ENCODE results near the gene MMAA. TPM values are rescaled to one million over a fixed set of nuclear protein-coding genes. Genes with fewer than 3 reads are reported as not detected.

Gene MMAA
- total RNA-seq, 2 donors from 2014 or later = 3.9 to 7.0 TPM

- H3K9me3 ChIP-seq = peaks cover 0 to 5% of the 10 kb centered on the region in 2 donors
- no peaks in the 10 kb centered on the region for H3K36me3 ChIP-seq
- TF ChIP-seq, protein P1, sequence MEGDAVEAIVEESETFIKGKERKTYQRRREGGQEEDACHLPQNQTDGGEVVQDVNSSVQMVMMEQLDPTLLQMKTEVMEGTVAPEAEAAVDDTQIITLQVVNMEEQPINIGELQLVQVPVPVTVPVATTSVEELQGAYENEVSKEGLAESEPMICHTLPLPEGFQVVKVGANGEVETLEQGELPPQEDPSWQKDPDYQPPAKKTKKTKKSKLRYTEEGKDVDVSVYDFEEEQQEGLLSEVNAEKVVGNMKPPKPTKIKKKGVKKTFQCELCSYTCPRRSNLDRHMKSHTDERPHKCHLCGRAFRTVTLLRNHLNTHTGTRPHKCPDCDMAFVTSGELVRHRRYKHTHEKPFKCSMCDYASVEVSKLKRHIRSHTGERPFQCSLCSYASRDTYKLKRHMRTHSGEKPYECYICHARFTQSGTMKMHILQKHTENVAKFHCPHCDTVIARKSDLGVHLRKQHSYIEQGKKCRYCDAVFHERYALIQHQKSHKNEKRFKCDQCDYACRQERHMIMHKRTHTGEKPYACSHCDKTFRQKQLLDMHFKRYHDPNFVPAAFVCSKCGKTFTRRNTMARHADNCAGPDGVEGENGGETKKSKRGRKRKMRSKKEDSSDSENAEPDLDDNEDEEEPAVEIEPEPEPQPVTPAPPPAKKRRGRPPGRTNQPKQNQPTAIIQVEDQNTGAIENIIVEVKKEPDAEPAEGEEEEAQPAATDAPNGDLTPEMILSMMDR (IDR thresholded peaks at IDR 0.05) = no peak
- no peaks in the 10 kb centered on the region for H3K27me3 ChIP-seq
- DNase-seq (ENCODE audit: low spot score) = no peak
- peaks cover 0 to 19% of the 10 kb centered on the region in 2 donors for H3K4me1 ChIP-seq
- peak overlapping the region; percentile 42 to 73 for H3K27ac ChIP-seq
- no peak overlapping the region for H3K4me3 ChIP-seq
Observed at GRCh38 chr4:145679520-145679919, 60.3 kb downstream of the MMAA start.

GRCh38 chr4:145679991-145680455 is 60.8 kb downstream of the MMAA start, which contains the start of gene C4orf51:
TSS of gene C4orf51 (plus strand) at chr4:145680146. CDS start at chr4:145680204, 58 bp downstream.
- DNase-seq (ENCODE audit: low spot score) = no peak
- no peaks in the 10 kb centered on the region for H3K27me3 ChIP-seq
- TF ChIP-seq, protein P1 (IDR thresholded peaks at IDR 0.05) = no peak
- H3K36me3 ChIP-seq = no peaks in the 10 kb centered on the region
- H3K9me3 ChIP-seq = peaks cover 0 to 5% of the 10 kb centered on the region in 2 donors
- H3K4me1 ChIP-seq = peaks cover 0 to 19% of the 10 kb centered on the region in 2 donors
- H3K27ac ChIP-seq = peak within 1 kb of the TSS; percentile 42 to 73
- H3K4me3 ChIP-seq = peak within 1 kb of the TSS in 1 of 2 donors; percentile 4

DNA sequence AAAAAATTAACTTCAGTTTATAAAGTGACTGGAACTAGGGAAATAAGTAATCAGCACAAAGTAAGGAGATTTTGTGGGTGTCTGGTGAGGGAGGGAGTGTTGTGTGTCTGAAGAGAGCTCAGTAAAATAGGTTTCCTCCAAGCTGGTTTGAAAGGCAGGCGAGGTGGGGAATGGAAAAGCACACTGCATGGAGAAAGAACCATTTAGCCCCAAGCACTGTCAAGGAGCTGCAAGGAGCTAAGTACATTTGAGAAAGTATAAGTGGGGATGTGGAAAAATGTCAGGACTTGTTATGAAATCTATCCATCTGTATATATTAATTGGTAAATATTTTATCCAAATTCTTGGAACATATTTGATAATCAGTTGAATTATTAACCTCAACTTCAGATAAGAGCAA is 61.7 kb downstream of the MMAA start:
- Histone ChIP-seq H3K4me3 (no peak overlapping the region), H3K27me3 (no peaks in the 10 kb centered on the region), H3K9me3 (peaks cover 0 to 5% of the 10 kb centered on the region in 2 donors), H3K27ac (peak overlapping the region in 1 of 2 donors; percentile 73), H3K4me1 (peaks cover 0 to 19% of the 10 kb centered on the region in 2 donors), H3K36me3 (no peaks in the 10 kb centered on the region)
- no peak for DNase-seq (ENCODE audit: low spot score)
- TF ChIP-seq, protein P1 (IDR thresholded peaks at IDR 0.05) = no peak

DNA sequence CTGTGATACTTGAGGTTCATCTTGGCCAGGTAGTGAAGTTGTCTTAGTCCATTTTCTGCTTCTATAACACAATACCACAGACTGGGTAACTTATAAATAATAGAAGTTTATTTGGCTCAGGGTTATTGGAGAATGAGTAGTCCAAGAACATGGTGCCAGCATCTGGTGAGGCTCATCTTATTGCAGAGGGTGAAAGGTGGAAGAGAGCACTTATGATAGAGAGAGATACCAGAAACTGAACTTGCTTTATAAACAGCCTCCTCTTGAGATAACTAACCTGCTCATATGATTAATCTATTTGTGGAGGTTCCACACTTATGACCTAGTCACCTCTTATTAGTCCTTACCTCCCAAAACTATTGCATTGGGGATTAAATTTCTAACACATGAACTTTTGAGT is 62.3 kb downstream of the MMAA start:
- Histone ChIP-seq H3K9me3 (peaks cover 0 to 5% of the 10 kb centered on the region in 2 donors), H3K27me3 (no peaks in the 10 kb centered on the region), H3K27ac (no peak overlapping the region), H3K36me3 (no peaks in the 10 kb centered on the region), H3K4me3 (no peak overlapping the region), H3K4me1 (peaks cover 0 to 19% of the 10 kb centered on the region in 2 donors)
- TF ChIP-seq, protein P1 (IDR thresholded peaks at IDR 0.05) = no peak
- DNase-seq (ENCODE audit: low spot score) = no peak

DNA sequence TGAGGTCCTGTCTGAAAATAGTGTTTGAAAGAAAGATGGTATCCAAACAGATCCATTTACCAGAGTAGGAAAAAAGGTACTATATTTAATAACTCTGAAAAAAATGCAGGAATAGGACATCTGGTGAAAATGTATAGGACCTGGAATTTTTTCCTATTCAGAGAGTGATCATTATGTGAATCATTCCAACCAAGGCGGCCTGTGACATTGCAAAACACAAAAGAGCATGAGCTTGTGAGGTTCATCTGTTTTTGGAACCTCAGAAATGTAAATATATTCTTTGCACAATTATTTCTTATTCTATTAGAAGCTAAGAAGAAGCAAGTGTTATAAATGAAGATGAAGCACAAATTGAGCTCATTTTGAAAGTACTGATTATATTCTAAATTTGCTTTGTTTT is 62.8 kb downstream of the MMAA start:
- DNase-seq (ENCODE audit: low spot score) = no peak
- Histone ChIP-seq H3K27me3 (no peaks in the 10 kb centered on the region), H3K4me3 (no peak overlapping the region), H3K9me3 (peaks cover 0 to 5% of the 10 kb centered on the region in 2 donors), H3K4me1 (peaks cover 0 to 19% of the 10 kb centered on the region in 2 donors), H3K27ac (no peak overlapping the region), H3K36me3 (no peaks in the 10 kb centered on the region)
- TF ChIP-seq, protein P1 (IDR thresholded peaks at IDR 0.05) = no peak

DNA sequence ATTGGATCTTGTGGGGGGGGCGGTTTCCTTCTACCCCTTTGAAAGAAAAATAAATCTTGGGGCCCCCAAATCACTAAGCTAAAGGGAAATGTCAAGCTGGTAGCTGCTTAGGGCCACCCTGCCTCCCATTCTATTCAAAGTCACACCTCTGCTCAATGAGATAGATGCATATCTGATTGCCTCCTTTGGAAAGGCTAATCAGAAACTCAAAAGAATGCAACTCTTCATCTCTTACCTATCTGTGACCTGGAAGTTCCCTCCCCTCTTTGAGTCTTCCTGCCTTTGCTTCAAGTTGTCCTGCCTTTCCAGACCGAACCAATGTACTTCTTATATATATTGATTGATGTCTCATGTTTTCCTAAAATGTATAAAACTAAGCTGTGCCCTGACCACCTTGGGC is 67.8 kb downstream of the MMAA start:
- no peaks in the 10 kb centered on the region for H3K27me3 ChIP-seq
- no peaks in the 10 kb centered on the region for H3K36me3 ChIP-seq
- no peak overlapping the region for H3K27ac ChIP-seq
- no peak for DNase-seq (ENCODE audit: low spot score)
- TF ChIP-seq, protein P1 (IDR thresholded peaks at IDR 0.05) = no peak
- H3K4me3 ChIP-seq = no peak overlapping the region
- H3K4me1 ChIP-seq = no peaks in the 10 kb centered on the region
- H3K9me3 ChIP-seq = no peaks in the 10 kb centered on the region

All from right atrium auricular region (tissue), 2 donors.